Effector CD8-positive, alpha-beta T cell (primary cell): ENCODE data around the gene ZNF562.
"Not testable (repeated sequence)": the region's sequence is repeated elsewhere in the genome, so short reads cannot be mapped to it uniquely, and the experiment has no call there.

ENCODE experiments used
- DNase-seq: peaks from one replicate; lab custom pipeline; 2025; lab: John Stamatoyannopoulos, UW
- total RNA-seq, 4 experiments: gene quantifications; one replicate each; lab custom pipeline; 2026; lab: John Stamatoyannopoulos, UW

ZNF562 gene
- total RNA-seq: 46.9 to 72.8 (median 57.7) reads per million in 4 experiments

DNA sequence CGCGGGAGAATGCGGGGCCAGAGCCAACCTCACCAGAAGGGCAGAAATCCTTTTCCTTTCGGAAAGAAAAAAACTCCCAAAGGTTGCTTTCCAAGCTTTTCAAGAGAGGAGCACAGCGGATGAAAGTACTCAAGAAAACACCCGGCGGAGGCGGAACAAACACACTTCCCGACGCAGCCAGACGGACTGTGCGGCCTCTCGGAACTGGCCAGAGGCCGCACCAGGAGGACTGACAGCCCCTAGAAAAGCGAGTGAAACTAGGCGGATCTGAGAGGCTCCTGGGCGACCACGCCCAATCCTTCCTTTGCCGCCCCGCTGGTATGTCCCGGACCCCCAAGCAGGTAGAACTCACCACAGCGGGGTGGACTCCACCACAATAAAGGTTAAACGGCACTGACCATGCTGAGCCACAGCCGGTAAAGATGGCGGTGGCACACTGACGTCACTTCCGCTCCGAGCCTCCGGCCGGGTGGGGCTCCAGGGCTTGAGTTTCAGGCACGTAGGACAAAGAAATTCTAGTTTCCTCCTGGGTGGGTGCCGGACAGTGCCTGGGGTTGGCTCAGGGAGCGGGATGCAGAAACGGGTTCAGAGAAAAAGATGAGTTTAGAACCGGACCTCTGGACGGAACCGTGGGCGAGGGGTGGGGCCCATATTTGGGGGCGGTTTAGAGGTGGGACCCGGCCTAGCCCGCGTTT lies at the start of gene ZNF562:
Gene ZNF562 (minus strand): TSS at position 438 of the 695 bp plus-strand sequence. CDS start 14,356 bp downstream, outside the sequence.
- DNase-seq: peak; percentile 64

DNA sequence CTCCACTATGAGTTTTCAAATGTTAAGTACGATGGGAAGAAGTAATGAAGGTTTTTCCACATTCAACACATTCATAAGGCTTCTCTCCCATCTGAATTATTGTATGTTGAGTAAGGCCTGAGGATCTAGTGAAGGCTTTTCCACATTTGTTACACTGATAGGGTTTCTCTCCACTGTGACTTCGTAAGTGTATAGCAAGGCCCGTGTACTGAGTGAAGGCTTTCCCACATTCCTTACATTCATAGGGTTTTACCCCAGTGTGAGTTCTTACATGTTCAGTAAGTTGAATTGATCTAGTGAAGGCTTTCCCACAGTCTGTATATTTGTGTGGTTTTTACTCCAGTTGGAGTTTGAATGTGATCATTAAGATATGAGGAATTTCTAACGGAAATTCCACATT lies 49.3 kb upstream of the ZNF562 start:
- DNase-seq: no peak

DNA sequence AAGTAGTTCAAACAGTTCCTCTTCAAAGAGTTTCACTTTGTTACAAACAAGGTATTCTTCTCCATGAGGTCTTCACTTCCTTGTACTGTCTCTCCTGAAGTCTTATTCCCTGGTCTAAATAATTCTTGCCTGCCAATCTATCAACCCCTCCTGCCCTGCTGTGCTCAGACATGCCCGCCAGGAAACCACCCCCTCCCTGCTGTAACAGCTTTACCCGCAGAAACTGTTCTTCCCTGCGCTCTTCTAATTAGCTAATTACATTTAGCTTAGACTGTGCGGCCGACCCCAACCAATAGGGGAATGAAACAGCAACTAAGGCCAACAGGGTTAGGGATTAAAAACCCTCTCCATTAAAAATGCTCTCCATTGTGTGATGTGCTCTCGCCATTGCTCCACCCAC lies 47.0 kb upstream of the ZNF562 start:
- no peak for DNase-seq

DNA sequence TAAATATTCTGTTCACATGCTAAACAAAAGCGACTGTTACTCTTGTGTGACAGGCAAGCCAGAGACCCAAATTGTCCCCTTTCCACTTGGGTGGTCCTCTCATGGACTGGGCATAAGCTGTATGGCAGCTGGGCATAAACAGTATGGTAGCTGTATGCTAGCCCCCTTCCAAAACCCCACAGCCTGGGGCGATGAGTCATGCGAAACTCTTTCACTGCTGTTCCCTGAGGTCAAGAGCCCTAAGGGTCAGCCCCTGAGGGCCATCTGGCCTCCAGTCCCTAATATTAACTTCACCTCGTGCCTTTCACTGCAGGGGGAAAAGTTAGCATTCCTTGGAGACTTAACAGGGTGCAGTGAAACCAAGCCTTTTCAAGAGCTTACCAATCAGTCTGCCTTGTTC lies 45.6 kb upstream of the ZNF562 start:
- no peak for DNase-seq

DNA sequence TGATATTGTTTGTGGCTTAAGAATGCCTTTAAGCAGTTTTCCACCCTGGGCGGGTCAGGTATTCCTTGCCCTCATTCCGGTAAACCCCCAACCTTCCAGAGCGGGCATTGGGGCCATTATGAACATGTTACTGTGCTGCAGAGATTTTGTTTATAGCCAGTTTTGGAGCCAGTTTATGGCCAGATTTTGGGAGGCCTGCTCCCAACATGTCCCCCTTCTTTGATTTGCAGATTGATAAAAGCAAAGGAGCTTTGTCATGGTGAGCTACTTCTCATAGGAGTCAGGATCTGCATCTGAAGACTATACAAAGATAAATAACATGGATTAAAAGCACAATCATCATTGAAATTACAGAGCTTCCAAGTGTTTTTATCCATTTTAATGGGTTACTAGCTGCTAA lies 36.9 kb upstream of the ZNF562 start:
- no peak for DNase-seq

DNA sequence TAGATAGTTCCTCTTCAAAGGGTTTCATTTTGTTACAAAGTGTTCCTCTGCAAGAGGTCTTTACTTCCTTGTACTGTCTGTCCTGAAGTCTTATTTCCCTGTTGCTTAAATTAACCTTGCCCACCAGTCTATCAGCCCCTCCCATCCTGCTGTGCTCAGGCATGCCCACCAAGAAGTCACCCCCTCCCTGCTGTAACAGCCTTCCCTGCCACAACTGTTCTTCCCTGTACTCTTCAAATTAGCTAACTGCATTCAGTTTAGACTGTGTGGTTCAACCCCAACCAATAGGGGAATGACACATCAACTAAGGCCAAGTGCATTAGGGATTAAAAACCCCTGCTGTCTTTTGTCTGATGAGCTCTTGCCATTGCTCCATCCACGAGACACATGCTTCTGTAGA lies 34.4 kb upstream of the ZNF562 start:
- DNase-seq: no peak

DNA sequence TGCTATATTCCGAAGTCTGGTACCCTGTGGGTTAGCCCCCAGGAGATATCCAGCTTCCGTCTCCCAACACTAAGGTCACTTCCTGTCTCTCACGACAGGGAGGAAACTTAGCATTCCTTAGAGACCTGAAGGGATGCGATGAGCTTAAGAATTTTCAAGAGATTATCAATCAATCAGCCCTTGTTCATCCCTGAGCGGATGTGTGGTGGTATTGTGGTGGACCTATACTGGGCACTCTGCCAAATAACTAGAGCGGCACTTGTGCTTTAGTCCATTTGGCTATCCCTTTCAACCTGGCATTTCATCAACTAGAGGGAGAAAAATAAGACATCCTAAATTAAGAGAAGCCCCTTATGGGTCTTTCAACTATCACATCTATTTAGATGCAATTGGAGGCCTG lies 30.9 kb upstream of the ZNF562 start:
- no peak for DNase-seq

DNA sequence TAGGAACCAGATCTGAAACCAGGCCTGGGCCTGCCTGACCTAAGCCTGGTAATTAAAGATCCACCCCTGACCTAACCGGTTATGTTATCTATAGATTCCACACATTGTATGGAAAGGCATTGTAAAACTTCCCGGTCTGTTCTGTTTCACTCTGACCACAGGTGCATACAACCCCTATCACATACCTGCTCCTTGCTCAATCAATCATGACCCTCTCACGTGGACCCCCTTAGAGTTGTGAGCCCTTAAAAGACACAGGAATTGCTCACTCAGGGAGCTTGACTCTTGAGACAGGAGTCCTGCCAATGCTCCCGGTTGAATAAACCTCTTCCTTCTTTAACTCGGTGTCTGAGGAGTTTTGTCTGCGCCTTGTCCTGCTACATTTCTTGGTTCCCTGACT lies 27.3 kb upstream of the ZNF562 start:
- no peak for DNase-seq

DNA sequence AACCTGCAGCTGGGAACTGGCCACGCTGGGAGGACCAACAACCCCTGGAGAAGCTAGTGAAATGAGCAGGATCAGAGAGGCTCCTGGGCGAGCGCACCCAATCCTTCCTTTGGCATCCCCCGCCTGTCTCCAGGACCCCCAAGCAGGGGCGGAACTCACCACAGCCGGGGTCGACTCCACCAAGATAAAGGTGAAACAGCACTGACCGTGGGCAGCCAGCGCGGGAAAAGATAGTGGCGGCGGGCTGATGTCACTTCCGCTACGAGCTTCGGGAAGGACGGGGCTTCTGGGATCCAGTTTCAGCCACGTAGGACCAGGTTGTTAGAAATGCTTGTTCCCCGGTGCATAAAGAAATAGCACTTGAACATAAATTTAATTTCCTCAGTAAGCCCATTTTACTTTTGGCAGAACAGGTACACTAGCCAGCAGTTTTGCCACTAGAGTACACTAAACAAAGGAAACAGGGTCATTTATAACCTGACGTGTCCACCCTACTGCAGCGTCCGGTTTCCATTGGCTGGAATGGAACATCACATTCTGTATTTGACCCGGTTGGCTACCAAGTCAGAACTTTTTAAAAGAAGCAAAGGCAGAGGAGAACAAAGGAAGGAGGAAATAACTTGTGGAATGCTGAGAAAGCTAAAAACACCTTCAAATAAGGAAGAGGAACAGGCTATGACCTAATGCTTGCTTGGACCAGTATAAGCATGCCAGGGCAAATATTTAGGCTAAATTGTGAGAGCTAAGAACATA lies 25.5 kb upstream of the ZNF562 start:
- DNase-seq: no peak

DNA sequence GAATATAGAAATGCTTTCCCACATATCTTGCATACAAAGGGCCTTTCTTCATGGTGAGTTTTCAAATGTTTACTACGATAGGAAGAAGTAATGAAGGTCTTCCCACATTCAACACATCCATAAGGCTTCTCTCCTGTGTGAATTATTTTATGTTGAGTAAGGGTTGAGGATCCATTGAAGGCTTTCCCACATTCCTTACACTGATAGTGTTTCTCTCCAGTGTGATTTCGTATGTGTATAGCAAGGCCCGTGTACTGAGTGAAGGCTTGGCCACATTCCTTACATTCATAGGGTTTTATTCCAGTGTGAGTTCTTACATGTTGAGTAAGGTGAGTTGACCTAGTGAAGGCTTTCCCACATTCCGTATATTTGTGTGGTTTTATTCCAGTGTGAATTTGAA lies 15.4 kb upstream of the ZNF562 start:
- not testable (repeated sequence) for DNase-seq

DNA sequence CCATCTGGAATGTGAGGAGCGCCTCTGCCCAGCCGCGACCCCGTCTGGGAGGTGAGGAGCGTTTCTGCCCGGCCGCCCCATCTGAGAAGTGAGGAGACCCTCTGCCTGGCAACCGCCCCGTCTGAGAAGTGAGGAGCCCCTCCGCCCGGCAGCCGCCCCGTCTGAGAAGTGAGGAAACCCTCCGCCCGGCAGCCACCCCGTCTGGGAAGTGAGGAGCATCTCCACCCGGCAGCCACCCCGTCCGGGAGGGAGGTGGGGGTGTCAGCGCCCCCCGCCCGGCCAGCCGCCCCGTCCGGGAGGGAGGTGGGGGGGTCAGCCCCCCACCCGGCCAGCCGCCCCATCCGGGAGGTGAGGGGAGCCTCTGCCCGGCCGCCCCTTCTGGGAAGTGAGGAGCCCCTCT lies 5.1 kb upstream of the ZNF562 start:
- not testable (repeated sequence) for DNase-seq

DNA sequence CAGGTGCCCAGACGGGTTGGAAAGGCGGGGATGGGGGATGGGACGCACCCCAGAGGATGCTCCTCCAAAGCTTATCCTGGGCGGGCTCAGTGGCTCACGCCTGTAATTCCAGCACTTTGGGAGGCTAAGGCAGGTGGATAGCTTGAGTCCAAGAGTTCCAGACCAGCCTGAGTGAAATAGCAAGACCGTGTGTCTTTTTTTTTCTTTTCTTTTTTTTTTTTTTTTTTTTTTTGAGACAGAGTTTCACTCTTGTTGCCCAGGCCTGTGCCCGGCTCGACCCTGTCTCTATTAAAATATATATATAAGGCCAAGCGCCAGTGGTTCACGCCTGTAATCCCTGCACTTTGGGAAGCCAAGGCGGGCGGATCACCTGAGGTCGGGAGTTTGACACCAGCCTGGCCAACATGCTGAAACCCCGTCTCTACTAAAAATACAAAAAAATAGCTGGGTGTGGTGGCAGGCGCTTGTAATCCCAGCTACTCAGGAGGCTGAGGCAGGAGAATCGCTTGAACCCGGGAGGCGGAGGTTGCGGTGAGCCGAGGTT lies 530 bp upstream of the ZNF562 start:
- DNase-seq: not testable (repeated sequence)

DNA sequence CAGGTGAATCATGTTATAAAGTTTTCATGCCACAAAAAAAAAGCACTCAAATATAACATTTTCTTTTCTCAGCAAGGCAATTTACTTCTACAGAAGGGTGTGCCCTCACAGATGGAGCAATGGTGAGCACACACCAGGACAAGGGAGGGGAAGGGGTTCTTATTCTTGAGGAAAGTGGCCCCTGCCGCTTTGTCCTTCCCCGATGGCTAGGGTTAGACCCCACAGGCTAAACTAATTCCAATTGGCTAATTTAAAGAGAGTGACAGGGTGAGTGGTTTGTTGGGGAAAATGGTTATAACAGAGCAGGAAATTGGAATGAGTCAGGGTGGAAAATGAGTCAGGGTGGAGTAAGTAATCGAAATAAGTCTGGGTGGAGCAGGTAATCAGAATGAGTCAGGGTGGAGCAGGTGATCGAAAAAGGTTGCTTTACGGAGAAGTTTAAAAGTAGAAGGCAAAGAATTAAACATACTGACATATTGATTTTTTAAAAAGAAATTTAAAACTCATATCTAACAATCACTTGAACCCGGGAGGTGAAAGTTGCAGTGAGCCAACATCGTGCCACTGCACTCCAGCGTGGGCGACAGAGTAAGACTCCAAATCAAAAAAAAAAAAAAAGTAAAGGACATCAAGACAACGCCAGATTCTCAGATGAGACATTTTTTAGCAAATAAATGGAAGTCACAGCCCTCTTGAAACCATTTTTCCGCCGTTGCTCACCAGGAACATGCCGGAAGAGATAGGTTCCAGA lies 813 bp downstream of the ZNF562 start:
- DNase-seq: no peak

DNA sequence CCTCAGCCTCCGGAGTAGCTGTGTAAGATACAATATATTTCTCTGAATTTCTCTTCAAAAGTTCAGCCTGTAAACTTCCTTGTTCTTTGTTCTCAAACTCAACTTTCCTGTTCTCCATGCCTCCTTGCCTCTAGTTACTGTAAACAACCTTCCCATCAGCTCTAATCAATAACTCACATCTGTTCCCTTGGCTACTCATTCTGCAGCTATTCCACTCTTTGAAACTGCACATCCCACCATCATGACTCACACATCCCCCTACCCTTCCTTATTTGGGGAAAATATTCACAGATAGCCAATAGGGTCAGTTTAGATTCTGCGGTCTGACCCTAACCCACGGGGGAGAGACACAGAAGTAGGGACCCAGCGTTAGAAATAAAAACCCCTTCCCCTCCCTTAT lies 2.0 kb downstream of the ZNF562 start:
- no peak for DNase-seq

DNA sequence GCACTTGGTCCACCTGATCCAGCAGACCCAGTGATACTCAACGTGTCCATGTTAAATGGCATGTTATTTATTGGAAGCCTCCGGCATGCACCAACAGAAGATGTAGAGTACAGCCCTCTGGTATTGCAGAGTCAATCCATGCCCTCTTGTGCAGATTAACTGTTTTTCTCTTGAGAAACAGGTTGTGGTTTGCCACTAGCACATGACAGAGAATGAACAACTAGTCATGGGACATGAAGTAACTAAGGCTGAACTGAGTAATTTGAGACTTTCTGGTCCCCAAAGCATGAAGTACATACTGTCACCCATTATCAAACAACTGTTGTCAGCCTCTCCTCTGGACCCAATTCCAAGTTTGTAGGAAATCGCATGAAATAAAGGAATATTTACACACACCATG lies 3.2 kb downstream of the ZNF562 start:
- no peak for DNase-seq

DNA sequence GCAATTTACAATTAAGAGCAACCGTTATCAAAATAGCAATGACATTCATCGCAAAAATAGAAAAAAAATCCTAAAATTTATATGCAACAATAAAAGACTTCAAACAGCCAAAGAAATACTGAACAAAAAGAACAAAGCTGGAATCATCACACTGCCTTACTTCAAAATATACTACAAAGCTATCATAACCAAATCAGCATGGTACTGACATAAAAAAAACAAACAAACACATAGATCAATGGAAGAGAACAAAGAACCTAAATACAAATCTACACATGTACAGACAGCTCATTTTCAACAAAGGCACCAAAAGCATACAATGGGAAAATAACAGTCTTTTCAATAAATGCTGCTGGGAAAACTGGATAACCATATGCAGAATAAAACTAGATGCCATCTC lies 6.4 kb downstream of the ZNF562 start:
- no peak for DNase-seq

DNA sequence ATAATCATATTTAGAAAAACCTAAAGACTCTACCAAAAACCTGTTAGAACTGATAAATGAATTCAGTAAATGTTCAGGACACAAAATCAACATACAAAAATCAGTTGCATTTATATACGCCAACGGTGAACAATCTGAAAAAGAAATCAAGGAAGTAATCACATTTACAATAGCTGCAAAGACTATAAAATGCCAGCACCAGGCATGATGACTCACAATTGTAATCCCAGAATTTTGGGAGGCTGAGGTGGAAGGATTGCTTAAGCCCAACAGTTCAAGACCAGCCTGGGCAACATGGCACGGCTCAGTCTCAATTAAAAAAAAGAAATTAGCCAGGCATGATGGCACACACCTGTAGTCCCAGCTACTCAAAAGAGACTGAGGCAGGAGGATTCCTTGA lies 7.0 kb downstream of the ZNF562 start:
- no peak for DNase-seq

DNA sequence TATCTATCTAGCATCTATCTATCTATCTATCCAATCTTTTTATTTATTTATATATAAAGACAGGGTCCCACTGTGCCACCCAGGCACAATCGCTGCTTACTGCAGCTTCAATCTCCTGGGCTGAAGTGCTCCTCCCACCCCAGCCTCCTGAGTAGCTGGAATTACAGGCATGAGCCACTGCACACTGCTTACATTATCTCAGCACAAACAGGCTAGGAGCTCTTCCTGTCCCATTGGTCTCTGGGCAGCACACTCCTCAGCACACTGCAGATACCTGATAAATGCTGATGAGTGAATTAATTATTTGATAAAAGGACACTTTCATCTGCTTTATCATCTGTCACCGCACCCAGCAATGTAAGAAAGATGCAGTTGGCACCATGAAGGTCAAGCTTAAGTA lies 16.1 kb downstream of the ZNF562 start:
- DNase-seq: no peak

DNA sequence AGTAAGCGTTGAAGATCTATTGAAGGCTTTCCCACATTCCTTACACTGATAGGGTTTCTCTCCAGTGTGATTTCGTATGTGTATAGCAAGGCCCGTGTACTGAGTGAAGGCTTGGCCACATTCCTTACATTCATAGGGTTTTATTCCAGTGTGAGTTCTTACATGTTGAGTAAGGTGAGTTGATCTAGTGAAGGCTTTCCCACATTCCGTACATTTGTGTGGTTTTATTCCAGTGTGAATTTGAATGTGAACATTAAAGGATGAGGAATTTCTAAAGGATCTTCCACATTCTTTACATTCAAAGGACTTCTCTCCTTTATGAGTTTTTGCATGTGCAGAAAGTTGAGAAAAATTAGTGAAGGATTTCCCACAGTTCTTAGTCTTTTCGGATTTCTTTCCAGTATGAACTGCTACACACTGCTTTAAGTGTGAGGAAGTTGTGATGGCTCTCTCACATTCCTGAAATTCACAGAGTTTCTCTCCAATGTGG lies 21.8 kb downstream of the ZNF562 start:
- DNase-seq: not testable (repeated sequence)

DNA sequence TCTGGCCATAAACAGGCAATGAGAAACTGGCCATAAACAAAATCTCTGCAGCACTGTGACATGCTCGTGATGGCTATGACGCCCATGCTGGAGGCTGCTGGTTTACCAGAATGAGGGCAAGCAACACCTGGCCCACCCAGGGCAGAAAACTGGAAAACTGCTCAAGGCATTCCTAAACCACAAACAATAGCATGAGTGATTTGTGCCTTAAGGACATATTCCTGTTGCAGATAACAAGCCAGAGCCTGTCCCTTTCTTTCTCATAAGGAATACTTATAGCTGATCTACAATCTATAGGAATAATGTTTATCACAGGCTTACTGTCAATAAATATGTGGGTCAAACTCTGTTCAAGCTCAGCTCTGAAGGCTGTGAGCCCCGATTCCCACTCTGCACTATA lies 23.4 kb downstream of the ZNF562 start:
- not testable (repeated sequence) for DNase-seq

DNA sequence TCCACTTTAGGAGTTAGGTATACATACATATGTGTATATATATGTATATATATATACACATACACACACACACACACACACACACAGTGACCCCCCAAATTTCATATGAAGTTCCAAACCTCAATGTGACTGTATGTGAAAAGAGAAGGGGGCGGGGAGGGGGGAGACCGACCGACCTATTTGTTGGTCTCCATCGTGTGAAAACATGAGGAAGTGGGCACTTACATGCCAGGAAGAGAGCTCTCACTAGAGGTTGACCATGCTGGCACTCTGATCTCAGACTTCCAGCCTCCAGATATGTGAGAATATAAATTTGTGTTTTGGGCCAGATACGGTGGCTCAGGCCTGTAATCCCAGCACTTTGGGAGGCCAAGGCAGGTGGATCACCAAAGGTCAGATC lies 24.6 kb downstream of the ZNF562 start:
- no peak for DNase-seq

DNA sequence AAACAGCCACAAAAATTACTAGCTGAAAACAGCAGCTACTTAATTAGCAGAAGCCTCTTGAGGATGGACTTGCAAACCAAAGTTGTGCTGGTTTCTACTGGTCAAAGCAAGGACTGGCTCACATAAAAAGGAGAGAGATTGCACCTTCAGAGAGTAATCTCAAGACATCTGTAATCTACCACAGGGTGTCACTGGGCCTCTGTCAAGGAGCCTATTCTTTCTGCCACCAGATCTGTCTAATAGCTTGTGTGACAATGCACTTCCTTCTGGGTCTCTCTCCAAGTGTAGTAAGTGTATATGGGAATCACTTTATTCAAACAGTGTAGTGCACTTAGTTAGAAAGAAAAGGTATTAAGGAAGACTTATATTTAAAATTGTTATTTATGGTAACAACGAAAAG lies 29.4 kb downstream of the ZNF562 start:
- DNase-seq: no peak
